ENCODE results near the gene RALGAPA2. TPM values are rescaled to one million over a fixed set of nuclear protein-coding genes. Genes with fewer than 3 reads are reported as not detected.

Gene RALGAPA2
- total and polyA plus RNA-seq, 2 experiments from 2014 or later = 13.1 to 43.4 TPM

DNA sequence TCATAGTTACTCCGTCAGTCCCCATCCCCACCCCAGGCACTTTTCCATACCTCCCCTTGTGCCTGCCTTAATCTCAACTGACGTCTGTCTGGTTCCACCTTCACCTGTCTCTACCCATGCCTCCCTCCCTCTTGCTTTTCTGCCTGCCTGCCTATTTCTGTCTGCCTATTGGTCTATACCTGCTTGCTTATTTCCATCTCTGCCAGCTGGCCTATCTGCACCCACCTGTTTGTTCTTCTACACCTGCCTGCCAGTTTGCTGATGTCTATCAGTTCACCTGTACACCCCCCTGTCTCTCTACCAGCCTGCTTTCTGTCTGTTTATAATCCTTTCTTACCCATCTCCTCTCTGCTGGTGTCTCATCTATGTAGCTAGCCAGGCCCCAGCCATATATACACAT, 87.5 kb downstream of the RALGAPA2 start (continued):
- TF ChIP-seq, protein P1, sequence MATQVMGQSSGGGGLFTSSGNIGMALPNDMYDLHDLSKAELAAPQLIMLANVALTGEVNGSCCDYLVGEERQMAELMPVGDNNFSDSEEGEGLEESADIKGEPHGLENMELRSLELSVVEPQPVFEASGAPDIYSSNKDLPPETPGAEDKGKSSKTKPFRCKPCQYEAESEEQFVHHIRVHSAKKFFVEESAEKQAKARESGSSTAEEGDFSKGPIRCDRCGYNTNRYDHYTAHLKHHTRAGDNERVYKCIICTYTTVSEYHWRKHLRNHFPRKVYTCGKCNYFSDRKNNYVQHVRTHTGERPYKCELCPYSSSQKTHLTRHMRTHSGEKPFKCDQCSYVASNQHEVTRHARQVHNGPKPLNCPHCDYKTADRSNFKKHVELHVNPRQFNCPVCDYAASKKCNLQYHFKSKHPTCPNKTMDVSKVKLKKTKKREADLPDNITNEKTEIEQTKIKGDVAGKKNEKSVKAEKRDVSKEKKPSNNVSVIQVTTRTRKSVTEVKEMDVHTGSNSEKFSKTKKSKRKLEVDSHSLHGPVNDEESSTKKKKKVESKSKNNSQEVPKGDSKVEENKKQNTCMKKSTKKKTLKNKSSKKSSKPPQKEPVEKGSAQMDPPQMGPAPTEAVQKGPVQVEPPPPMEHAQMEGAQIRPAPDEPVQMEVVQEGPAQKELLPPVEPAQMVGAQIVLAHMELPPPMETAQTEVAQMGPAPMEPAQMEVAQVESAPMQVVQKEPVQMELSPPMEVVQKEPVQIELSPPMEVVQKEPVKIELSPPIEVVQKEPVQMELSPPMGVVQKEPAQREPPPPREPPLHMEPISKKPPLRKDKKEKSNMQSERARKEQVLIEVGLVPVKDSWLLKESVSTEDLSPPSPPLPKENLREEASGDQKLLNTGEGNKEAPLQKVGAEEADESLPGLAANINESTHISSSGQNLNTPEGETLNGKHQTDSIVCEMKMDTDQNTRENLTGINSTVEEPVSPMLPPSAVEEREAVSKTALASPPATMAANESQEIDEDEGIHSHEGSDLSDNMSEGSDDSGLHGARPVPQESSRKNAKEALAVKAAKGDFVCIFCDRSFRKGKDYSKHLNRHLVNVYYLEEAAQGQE (IDR thresholded peaks at IDR 0.05; ENCODE audit: unreplicated experiment) = no peak
- TF ChIP-seq NANOG (IDR thresholded peaks at IDR 0.05; ENCODE audit: borderline replicate concordance) = no peak

DNA sequence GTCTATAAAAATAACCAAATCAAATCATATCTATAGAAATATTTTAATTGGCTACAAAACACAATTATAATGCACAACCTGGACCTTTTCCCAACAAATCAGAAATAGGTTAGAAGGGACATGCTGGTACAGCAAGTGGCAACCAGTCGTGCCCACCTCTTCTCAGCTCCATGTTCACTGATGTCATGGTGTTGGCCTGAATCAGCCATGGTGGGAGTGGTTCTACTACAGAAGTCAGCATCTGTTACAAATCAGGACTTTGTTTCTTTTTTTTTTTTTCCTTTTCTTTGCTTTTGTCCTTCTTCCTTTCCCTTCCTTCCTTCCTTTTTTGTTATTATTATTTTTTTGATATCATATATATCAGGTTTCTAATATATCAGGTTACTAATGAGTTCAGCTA, 91.2 kb downstream of the RALGAPA2 start:
- Histone ChIP-seq H4K20me1 (replicated peaks; ENCODE audit: insufficient read depth) (no peaks in the 10 kb centered on the region), H2AFZ (no peak overlapping the region), H3K27ac (ENCODE audit: low read depth) (no peak overlapping the region), H3K27me3 (ENCODE audit: insufficient read depth) (no peaks in the 10 kb centered on the region), H3K79me2 (replicated peaks; ENCODE audit: insufficient read depth) (no peaks in the 10 kb centered on the region), H3F3A (replicated peaks; ENCODE audit: low read depth) (no peaks in the 10 kb centered on the region), H3K9me2 (ENCODE audit: insufficient read depth) (no peaks in the 10 kb centered on the region), H3K4me3 (no peak overlapping the region), H3K4me2 (no peak overlapping the region), H3K4me1 (ENCODE audit: insufficient read depth) (no peaks in the 10 kb centered on the region), H3K36me3 (ENCODE audit: insufficient read depth) (no peaks in the 10 kb centered on the region)
- Mint-ChIP-seq H3K27ac (no peak overlapping the region), H3K4me3 (no peak overlapping the region), H3K4me1 (no peaks in the 10 kb centered on the region), H3K36me3 (ENCODE audit: low read depth) (no peaks in the 10 kb centered on the region), H3K9me3 (no peaks in the 10 kb centered on the region), H3K27me3 (ENCODE audit: insufficient read depth, low read depth, poor library complexity) (no peaks in the 10 kb centered on the region)
- no peak for DNase-seq (ENCODE audit: low spot score)
- ATAC-seq = no peak
- TF ChIP-seq, protein P1 (IDR thresholded peaks at IDR 0.05; ENCODE audit: unreplicated experiment) = no peak
- TF ChIP-seq, protein P2, sequence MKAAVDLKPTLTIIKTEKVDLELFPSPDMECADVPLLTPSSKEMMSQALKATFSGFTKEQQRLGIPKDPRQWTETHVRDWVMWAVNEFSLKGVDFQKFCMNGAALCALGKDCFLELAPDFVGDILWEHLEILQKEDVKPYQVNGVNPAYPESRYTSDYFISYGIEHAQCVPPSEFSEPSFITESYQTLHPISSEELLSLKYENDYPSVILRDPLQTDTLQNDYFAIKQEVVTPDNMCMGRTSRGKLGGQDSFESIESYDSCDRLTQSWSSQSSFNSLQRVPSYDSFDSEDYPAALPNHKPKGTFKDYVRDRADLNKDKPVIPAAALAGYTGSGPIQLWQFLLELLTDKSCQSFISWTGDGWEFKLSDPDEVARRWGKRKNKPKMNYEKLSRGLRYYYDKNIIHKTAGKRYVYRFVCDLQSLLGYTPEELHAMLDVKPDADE (IDR thresholded peaks at IDR 0.05) = no peak
- TF ChIP-seq NANOG (IDR thresholded peaks at IDR 0.05; ENCODE audit: borderline replicate concordance) = no peak
- no peak for TF ChIP-seq ZNF331 (CRISPR knock-in tag; IDR thresholded peaks at IDR 0.05; ENCODE audit: low read depth)
- no peak for TF ChIP-seq ZNF114 (CRISPR knock-in tag; IDR thresholded peaks at IDR 0.05)
- TF ChIP-seq POLR2AphosphoS5 (IDR thresholded peaks at IDR 0.05; ENCODE audit: low read depth) = no peak
- TF ChIP-seq JUNB (IDR thresholded peaks at IDR 0.05; ENCODE audit: unreplicated experiment) = no peak
- TF ChIP-seq EZH2phosphoT487 (IDR thresholded peaks at IDR 0.05; ENCODE audit: unreplicated experiment) = no peak
- TF ChIP-seq, protein P3, sequence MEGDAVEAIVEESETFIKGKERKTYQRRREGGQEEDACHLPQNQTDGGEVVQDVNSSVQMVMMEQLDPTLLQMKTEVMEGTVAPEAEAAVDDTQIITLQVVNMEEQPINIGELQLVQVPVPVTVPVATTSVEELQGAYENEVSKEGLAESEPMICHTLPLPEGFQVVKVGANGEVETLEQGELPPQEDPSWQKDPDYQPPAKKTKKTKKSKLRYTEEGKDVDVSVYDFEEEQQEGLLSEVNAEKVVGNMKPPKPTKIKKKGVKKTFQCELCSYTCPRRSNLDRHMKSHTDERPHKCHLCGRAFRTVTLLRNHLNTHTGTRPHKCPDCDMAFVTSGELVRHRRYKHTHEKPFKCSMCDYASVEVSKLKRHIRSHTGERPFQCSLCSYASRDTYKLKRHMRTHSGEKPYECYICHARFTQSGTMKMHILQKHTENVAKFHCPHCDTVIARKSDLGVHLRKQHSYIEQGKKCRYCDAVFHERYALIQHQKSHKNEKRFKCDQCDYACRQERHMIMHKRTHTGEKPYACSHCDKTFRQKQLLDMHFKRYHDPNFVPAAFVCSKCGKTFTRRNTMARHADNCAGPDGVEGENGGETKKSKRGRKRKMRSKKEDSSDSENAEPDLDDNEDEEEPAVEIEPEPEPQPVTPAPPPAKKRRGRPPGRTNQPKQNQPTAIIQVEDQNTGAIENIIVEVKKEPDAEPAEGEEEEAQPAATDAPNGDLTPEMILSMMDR (conservative IDR thresholded peaks at IDR 0.05; ENCODE audit: low read depth in 2 of 2) = no peak
